GM12865 (cell line): ENCODE measurements around the gene EED.

Experiments used
- DNase-seq: peaks from one replicate; pipeline ENCODE4 v3.0.0; 2010; ENCODE audit warnings: low read depth
- H3K4me3 ChIP-seq: 2 replicates; pipeline ENCODE4 v1.5.1; 2011; ENCODE audit warnings: mild to moderate bottlenecking, low read depth, low read length, control low read depth
- CTCF ChIP-seq: IDR thresholded peaks from 2 replicates; pipeline ENCODE4 v1.5.1; 2011; ENCODE audit warnings: low read length, control low read depth, low read depth, inconsistent platforms; ENCODE audit not compliant: insufficient read depth; ENCODE audit errors: missing control alignments

Gene EED

DNA sequence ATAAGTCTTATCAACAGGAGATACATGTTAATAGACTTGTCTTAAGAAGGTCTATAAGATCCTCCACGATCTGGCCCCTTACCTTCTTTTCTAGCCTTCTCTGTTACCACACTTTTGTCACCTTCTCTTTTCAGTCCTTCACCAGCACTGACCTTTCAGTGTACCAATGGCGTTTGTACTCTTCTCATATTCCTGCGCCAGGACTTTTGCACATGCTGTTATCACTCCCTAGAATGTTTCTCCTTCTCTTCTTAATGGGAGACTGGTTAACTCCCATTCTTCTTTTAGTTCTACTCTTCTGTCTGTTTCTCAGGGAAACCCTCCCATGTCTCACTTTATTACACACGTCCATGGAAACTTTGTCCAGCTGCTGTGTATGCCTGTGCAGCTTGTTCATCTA, 4.4 kb upstream of the EED start:
- TF ChIP-seq CTCF = no peak
- DNase-seq = no peak
- H3K4me3 ChIP-seq = no peak overlapping the region

DNA sequence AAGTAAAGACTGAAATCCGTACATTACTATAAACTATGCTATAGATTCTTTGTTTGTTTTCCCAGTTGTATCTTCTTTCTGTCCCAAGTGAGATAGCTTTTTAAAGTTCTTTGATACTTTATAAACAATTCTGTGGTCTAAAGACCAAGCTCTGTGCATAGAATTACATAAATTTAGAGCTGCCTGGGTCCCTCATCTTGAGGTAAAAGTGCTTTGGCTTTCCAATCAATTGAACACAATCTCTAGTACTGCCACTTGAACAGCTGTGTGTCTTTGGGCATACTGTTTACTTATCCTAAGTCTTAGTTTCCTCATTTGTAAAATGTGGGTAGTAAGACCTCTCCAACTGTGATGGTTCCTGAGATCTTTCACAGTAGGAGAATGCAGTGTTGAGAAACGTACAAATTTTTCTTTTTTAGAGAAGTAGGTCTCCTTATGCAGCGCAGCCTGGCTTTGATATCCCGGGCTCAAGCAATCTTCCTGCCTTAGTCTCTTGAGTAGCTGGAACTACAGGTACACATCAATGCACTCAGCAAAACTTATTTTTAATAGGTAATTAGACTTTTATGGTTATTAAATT, 2.5 kb upstream of the EED start:
- no peak for TF ChIP-seq CTCF
- H3K4me3 ChIP-seq = no peak overlapping the region
- no peak for DNase-seq

DNA sequence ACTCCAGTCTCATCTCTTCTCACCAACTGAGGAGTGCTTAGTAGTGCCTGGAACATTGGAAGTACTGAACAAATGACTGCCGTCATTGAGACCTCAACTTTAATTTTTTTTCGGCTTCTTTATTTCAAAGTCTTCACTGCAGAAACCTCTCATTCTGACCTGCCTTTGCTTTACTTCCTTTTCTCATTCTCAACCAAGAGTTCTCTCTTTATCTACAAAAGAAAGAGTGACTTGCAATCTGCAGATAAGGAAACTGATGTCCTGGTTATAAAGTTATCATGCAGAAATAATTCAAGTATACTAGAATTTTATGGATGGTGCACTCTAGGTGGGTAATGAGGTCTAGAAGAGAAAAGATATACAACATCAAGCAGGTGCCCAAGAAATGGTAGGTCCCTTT, 1.2 kb upstream of the EED start:
- H3K4me3 ChIP-seq = no peak overlapping the region
- TF ChIP-seq CTCF = no peak
- DNase-seq = no peak

DNA sequence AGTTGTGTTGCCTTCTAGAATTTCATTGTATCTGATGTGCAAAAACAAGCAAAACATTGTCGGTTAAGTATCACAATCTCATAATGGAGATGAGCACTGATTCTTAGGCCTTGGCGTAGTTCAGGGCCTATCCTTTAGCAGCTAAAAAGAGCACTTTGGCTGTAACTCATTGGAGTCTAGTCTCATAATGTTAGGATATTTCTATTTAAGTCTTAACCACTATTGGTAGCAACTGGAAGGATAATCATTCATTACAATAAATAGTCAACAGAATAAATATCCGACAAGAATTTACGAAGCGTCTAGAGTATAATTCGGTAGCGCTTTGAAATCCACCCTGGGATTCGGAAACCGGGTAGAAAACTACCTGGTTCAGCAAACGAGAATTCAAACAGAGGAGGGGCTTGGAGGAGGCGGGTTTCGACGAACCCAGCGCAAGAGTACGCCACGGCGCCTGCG, 461 bp upstream of the EED start:
- TF ChIP-seq CTCF = no peak
- DNase-seq = peak; percentile 95
- H3K4me3 ChIP-seq = peak overlapping the region; percentile 61

DNA sequence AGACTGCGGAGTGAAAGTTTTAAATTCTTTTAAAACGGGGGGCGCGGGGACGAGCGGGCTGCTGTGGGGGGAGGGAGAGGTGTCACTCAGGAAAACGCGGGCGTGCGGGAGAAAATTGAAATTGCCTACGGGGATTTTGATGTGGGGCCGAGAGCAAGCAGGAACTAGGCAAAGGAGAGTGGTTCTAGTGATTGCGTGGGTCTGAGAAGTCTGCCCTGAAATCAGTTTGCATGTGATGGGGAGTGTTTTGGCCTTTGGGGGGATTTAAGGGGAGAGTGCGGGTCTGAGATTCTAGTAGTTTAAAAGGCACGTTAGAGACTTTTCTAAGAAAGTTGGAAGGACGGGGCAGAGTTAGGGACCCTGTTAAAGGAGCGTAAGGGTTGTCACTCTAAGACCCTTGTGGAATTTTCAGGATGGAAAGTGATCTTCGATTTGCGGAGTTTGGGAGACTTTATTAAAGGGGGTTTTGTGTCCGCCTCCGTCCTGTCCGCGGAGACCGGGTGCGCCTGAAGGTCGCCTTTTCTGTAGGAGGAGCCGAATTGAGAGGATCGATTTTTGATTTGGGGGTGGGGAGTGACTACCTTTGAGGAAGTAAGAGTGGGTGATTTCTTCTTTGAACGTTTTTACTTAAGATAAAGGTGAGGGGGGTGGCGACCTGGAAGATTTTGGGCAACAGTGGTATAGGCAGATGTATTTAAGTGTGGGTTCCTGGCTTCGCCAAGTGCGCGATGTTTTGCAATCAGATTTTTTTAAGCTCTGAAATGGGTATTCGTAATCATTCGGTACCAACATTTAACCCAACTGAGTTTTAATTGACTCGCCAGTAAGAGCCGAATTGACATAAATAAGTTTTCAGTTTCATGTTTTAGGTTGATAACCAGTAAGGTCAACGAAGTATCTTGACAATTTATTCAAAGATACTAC, 1.1 kb downstream of the EED start:
- H3K4me3 ChIP-seq = peak overlapping the region; percentile 61
- DNase-seq = peak; percentile 62
- no peak for TF ChIP-seq CTCF

DNA sequence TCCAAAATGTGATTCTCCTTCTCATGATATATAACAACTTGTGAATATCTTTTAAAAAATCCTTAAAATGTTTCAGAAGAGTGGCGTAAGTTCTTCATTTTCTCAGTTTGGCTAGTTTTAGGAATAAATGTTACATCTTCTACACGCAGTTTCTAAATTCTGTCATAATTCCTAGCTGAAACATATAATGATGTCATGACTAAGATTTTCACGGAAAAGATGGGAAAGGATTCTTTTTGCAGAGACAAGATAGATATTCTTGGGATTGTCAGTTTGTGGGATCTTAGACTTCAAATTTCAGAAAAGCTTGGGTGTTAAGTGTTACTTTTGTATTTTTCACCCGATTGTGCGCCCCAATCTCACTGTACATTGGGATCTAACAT, 1.7 kb downstream of the EED start:
- no peak for DNase-seq
- TF ChIP-seq CTCF = no peak
- peak overlapping the region; percentile 61 for H3K4me3 ChIP-seq
